ENCODE data around the gene ILKAP.
"Not testable (repeated sequence)": the region's sequence is repeated elsewhere in the genome, so short reads cannot be mapped to it uniquely, and the experiment has no call there.

ILKAP gene

DNA sequence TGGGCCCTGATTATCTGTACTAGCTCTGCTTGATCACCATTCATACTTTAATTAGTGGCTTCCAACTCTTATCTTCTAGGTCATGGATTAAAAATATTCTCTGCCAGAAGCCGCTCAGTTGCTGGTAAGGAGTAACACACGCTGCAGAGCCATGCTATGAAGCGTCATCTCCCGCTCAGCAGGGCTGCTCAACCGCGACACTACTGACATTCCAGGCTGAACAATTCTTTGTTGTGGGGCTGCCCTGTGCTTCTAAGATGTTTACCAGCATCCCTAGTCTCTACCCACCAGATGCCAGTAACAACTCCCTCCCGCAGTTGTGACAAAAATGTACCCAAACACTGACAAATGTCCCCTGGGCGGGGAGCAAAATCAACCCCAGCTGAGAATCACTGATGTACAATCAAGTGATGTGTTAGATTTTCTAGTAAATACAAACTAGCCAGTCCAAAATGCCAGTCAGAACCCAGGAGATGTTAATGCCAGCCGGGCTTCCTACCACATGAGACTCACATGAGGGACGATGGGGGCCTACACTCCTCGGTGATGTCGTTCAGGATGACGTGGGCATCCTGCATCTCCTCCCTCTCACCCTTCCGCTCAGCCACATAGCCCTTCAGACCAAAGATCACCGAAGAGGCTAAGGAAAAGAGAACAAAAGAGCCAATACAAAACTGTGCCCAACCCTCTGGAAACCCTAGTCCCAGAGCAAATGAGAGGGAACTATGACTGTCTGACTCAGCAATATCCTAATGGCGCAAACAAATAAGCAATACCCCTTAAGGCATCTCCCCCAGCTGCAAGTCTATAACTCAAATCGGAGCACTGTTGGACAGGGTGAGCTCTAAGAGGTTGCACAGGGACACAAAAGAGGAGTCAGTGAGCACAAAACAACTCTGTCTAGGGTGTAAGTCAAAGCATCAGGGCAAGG lies 15.6 kb downstream of the ILKAP start:
- no peak for DNase-seq

DNA sequence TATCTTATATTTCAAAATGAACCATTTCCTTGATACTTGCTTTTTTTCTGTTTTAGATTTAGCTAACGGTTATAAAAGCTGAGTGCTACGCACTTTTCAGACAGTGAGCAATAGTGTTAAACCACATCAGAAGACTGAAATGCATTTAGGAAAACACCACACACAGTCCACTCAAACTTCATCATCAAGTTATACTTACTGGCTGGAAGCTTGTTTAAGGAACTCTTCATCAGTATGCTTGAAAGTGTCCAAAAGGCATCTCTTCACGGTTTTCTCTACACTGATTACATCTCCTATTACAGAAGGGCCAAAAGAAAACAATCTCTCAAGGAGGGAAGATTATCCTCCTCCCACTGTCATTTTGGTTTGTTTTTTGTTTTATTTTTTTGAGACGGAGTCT lies 19.7 kb downstream of the ILKAP start:
- no peak for DNase-seq

DNA sequence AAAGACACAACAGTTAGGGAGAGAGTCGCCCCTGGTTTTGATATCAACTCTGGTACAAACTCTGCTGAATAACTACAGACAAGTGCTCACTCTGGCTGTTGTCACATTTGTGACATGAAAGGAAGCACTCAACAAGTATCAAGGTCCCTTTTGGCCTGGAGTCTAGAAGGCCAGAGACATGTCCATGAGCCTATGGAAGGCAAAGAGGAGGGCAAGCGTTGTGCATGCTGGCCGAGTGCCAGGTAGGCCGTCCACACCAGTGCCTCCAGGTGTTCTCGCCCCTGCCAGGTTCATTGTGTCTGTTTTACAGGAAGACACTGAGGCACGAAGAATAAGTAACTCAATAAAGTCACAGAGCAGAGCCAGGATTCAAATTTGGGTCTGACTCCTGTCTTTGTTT lies 21.1 kb downstream of the ILKAP start:
- DNase-seq: no peak

DNA sequence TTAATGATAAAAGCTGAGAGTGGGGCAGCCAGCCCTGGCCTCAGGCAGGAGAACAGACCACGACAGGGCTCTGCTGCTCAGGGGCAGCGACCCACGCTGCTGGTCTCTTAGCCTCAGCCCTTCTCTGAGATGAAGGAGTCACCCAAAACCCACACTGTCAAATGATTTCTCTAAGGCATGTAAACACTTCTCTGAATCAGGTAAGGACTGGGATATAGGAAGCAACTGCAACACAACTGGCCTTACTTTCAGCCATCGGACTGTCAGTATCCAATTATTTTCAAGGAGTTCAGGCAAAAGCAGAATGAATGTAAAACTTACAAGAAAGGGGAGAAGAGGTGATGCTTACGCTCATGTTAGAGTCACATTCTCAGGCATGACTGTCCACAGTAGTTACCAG lies 22.9 kb downstream of the ILKAP start:
- DNase-seq: no peak

DNA sequence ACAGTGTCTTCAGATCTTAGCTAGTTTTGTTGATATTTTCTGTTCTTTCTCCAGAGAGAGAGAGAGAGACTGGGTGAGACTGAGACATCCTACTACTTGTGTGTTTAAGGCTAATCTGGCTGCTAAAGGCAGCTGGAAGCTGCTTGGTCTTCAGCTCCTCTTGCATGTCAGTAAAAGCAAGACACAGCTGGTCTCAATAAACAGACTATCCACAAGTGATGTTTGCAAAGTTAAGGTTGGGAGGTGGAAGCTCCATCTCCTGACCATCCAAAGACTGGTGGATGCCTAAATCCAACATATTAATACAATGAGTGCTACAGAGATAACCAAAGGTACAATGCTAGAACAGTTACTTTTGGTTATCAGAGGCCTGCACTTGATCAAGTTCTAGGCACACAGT lies 26.9 kb downstream of the ILKAP start:
- no peak for DNase-seq

DNA sequence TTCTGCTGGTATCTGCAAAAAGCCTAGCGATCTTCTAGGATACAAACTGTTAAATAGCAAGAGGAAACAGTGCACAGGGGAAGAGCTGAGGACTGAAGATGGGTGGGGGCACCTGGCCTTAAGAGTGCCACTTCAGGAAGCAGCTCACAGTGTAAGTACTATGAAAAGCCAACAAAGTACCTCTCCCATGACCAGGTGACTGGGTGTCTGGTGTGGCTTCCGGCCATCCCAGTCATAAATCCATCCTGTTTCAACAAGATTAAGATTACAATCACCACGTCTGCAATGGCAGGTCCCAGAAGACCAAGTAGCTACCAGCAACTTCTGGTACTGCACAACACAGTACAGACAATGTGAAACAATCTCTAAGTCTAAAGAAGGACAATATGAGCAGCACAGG lies 28.8 kb downstream of the ILKAP start:
- DNase-seq: no peak

DNA sequence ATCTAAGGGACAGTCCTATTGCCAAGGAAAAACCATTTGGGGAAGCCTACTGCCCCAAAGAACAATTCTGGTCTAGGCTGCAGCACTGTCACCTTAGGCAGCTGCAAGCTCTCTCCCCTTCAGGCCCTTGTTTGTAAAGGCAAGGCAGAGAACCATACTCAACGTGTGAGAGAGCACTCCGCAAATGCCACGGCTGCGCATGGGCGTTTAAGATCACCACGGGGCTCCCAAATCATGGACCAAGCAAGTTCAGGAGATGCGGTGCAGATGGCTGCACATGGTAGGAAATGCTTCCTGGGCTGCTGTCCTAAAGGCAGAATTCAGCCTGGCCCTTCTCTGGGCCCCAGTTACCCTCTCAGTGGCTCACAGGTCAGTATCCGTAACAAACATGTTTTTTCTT lies 29.2 kb downstream of the ILKAP start:
- no peak for DNase-seq

DNA sequence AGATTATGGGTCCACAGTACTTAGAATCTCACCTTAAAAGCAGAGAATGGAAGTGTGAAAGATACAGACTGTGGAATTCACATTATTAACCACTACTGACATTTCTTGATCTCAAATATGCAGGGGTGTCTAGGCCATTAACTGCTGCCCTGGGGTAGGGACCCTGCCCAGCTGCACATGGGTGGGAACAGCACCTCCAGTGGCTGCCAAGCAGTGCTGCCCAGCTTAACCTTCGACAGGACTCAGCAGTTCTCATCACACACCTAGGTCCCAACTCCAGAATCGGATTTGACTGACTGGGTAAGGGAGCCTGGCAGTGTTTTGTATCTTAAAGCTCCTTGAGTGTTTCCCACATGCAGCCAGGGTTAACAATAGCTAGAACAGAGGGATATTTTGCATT lies 29.8 kb downstream of the ILKAP start:
- DNase-seq: no peak

DNA sequence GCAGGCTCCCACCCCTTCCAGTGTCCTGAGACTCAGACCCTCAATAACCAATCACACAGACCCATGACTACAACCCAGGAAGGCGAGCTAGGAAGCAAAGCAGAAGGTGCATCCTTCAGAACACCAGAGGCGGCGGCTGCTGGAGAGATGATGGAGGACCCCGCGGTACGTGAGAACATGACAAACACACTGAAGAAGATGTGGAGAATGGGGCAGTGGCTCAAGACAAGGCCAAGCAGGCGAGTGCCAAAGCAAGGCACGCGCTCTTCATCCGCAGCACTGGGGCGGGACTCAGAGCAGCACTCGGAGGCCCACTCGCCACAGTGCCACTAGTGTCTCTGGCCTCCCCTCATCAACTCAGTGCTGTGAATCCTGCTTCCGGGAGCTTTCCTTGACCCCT lies 31.1 kb downstream of the ILKAP start:
- no peak for DNase-seq

DNA sequence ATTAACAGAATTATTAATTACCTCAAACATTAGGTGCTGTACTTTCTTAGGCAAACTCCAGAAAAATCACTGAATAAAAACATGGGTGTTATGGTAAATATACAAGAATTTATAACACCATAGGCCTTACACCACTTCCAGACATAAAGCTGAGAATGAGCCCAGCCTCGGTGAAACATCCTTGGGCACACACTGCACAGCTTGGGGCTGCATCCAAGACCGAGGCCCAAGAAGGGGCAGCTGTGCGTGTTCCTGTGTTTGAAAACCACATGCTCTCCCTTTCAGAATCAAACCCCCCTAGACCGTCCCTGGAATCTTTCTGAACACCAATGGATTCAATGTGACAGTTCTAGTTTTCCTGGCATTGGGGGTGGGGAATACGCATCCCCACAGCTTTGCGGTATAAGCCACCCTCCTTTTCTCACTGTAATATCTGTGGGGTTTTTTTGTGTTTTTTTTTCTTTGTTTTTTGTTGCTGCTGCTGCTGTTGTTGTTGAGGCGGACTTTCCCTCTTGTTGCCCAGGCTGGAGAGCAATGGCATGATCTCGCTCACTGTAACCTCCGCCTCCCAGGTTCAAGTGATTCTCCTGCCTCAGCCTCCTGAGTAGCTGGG lies 31.8 kb downstream of the ILKAP start:
- DNase-seq: no peak

DNA sequence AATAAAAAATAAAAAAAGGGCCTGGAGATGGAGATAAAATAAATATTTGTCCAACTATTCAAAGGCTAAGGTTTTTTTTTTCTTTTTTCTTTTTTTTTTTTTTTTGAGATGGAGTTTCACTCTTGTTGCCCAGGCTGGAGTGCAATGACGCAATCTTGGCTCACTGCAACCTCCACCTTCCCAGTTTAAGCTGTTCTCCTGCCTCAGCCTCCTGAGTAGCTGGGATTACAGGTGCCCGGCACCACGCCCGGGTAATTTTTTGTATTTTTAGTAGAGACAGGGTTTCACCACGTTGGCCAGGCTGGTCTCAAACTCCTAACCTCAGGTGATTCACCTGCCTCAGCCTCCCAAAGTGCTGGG lies 32.4 kb downstream of the ILKAP start:
- not testable (repeated sequence) for DNase-seq

DNA sequence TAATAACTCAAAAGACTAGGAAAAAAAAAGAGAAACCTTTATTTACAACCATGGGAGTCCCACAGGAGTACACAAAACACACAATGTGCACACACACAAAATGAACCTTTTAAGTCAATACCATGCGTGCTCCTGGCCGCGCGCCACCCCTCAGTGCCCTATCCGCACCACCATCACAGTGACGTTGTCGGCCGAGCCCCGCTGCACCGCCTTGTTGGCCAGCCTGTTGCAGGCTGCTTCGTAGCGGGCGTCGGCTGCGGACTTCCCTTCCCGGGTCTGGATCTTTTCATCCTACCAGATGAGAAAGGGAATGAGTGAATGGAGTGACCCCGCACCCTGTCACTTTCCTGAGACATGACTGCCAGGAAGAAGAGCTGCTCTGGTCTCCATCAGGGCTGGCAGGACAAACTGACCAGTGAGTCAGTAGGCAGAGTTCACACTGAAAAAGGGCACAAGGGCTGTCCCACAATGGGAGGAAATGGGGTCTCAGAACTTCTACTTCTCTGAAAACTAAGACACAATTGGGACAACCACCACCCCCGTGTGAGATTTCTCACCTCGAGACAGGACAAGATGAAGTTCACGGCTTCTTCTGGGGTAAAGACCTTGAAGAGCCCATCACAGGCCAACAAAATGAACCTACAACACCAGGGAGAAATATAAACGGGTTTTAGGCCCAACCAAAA lies 33.0 kb downstream of the ILKAP start:
- DNase-seq: no peak

DNA sequence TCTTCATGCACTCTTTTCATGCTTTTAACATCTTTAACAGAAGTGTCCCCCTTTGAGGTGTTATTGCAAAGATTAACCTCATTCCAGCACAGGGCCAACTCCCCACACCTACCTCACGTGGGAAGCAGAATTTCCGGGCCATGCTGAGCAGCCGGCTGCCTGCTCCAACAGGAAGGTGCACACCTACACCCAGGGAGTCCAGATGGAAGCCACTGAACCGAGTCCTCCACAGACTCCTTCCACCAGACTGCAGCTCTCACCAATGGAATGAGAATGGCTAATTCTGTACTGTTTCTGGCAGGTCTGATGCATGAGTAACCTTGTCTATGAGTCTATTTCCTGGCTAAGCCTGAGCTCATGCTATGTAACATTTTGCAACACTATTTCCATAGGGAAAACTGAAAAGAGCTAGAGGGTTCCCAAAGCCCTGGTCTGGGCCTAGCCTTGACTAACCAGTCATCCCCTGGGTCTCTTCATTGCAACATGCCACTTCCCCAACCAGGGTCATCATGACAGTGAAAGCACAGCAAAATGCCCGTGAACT lies 33.7 kb downstream of the ILKAP start:
- peak; percentile 77 for DNase-seq

DNA sequence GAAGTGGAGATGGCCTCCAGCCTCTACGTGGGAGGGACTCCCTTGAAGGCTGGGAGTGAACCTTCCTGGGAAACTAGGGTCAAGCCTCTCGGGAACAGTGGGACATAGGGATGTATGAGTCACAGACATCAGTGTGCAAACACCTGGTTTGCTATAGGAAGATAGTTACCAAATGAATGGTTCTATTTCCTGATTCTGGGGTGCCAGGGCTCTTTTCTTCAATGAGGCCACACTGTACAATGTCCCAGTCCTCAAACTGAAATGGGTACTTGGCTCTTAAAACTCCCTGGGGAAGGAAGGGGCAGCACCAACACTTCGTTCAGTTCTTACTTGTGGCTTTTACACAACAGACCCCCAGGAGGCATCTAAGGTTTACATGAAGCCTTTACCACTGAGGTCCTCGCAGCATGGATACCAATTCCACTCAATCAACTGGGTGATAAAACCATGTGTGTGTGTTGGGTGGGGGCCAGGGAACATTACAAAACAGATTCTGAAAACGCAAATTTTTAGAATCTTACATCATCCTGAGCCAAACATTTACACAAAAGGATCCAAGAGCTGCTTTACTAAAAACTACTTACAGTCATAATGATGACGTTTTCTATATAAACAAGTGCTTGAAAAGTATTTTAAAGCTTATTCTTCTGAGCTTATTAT lies 34.3 kb downstream of the ILKAP start:
- no peak for DNase-seq

DNA sequence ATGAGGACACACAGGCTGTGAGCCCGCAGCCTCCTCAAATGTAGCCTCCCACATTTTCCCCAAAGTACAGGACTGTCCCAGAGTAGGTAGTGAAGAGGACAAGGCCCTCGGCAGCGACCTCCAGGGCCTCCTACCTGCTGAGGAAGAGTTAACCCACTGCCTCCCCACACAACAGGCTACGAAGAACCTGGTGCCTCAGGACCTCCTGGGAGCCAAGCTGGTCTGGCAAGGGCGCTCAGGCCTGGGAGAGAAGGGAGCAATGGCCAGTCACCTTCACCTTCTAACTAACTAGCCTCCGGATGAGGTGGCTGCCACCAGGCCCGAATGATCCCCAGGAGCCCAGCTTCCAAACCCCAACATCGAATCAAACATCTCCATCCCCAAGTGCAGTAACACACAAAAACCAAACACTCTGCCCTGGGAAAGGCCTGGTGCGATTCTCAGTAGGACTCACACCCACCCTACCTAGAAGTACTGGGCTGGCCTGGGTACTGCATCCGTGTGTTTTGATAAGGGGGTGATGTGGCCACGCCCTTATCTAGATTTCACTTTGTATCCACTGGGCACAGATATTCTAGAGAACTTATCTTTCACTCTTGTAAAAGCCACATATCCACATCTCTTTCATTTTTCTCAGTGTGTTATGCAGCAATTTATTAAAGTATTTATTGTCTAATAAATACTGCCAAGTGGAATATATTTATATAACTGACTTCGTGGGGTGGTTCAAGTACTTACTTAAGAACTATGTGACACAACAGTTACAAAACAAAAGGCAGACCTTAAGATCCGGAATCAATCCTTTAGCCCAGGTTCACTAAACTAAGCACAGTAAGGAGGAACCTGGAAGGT lies 35.1 kb downstream of the ILKAP start:
- DNase-seq: no peak

DNA sequence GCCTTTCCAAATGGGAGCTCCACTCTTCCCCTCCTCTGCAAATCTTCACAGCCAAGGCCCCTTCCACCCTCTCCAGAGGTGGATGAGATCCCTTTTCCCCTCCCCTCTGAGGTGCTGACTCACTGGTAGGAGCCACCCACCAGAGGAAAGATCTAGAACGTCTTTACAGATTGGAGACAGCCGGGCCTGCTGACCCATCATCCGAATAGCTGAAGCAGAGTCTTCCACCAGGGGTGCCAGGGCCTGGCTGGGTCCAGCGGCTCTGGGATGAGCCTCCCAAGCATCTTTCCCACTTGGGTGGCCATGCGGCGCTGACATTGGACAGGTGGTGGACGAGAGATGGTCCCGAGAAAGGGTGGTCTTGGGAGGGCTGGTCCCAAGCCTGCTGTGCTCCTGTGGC lies 35.7 kb downstream of the ILKAP start:
- no peak for DNase-seq

DNA sequence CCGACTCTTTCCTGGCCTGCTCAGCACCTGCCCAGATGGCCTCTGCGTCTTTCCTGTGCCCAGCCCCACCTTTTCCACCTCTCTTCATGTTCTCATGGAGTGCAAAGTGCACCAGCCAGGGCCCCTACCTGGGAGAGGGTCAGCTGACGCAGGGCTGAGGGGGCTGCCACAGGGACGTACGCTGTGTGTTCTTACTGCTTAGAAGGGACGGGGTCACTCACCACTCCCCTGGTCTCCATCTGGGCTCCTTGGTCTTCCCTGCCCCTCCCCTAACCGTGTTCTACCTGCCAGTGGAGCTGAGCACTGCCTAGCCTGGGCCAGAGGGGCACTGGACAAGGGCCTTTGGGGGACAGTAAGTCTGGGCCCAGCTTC lies 36.2 kb downstream of the ILKAP start:
- DNase-seq: no peak

DNA sequence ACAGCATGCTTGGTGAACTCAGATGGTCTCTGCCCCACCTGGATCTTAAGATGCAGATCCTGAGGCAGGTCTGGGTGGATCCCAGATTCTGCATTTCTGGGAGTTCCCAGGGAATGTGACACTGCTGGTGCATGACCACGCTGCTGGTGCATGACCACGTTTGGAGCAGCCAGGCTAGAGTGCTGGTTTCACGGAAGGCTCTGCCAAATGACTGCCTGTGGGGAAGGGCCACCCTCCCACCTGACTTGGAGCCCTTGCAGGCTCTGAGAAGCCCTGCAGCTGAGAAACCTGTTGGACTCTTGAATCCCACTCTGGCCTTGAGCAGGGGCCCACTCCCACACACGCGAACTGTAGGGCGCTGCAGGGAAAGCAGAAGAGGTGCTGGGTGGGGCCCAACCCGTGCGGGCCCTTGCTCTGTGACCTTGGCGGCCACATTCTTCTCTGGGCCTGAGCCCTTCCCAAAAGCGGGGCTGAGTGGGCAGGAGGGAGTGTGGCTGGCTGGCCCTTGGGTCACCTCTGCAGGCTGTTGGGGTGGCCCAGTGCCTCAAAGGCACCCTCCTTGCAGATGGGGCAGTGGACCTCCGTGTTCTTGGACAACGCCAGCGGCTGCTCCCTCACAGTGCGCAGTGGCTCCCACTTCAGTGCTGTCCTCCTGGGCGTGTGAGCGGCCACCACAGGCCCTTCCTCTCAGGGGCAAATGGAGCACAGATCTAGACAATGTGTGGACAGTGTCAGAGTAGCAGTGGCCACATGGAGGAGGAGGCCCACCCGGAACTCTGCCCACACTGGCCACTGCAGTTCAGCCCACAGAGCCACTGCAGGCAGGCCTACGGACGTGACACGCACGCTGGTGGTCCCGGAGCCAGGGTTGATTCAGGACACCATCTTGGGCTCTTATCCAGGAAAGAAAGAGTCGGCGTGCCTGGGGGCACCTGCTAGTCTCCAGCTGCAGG lies 36.8 kb downstream of the ILKAP start:
- no peak for DNase-seq

DNA sequence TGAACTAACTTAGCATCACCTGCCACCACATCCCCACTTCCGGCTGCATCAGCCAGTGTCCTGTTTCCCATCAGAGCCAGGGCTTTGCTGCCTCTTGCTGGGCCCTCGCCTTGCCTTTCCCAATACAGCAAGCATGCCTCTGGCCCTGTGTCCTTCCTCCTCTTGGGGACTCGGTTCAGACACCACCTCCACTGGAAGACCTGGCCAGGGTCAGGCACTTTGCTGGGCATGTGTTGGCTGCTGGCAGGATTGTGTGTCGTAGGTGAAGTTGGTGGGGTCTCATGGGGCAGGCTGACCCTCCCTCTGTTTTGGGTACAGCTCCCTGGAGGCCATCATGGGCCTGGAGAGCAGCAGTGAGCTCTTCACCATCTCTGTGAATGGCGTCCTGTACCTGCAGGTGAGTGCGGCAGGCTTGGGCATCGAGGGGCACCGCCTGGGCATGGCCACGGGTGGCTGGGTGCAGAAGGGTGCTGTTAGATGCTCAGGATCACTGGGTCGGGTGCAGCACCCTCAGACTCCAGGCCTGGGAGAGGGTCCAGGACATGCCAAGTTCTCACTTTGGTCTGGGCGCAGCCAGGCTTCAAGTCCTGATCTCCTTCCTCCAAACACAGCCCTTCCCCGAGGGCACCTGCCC lies 38.1 kb downstream of the ILKAP start:
- no peak for DNase-seq

DNA sequence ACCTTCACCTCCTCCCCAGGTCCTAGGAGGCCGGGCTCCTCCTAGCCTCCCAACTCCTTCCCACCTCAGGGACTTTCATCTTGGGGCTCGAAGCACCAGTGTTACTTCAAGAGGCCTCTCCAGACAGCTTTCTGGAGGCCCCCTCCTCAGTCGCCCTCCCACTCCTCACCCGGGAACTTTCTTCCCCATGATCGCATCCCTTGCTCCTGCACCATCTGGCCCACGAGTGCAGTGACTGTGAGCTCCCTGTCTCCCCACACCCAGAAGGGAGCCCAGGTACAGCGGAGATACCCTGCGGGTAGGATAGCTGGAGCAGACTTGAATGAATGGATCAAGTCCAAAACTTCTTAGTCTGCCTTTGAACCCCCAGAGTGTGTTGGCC lies 38.6 kb downstream of the ILKAP start:
- DNase-seq: no peak

Data from suppressor macrophage treated with lipopolysaccharide for 4 hours (primary cell).